Activated CD8-positive, alpha-beta memory T cell treated with anti-CD3 and anti-CD28 coated beads, Interleukin-2, amount 50 U/mL, for 24 hours (primary cell): ENCODE results near the gene C5orf52.
"Not testable (repeated sequence)": the region's sequence is repeated elsewhere in the genome, so short reads cannot be mapped to it uniquely, and the experiment has no call there.

ENCODE experiments used
- DNase-seq: peaks from one replicate; pipeline ENCODE4 v3.0.0-alpha.2; 2020; ENCODE audit errors: extremely low read depth

The C5orf52 gene

GRCh38 chr5:157677931-157678330, 6.6 kb downstream of the C5orf52 start:
- DNase-seq: no peak

GRCh38 chr5:157679801-157680200, 8.5 kb downstream of the C5orf52 start:
- DNase-seq: no peak

GRCh38 chr5:157680239-157680638, 8.9 kb downstream of the C5orf52 start:
- no peak for DNase-seq

- no peak for DNase-seq
These were observed 9.7 kb downstream of the C5orf52 start for GRCh38 chr5:157681048-157681447.

GRCh38 chr5:157682257-157682656, 10.9 kb downstream of the C5orf52 start:
- DNase-seq: no peak

GRCh38 chr5:157686276-157687197, 15.2 kb downstream of the C5orf52 start:
- DNase-seq: not testable (repeated sequence)

- DNase-seq: no peak
These were observed 15.8 kb downstream of the C5orf52 start for GRCh38 chr5:157687198-157687554.

- DNase-seq: no peak
These were observed 18.8 kb downstream of the C5orf52 start for GRCh38 chr5:157689942-157690689.

- DNase-seq: no peak
These were observed 19.5 kb downstream of the C5orf52 start for GRCh38 chr5:157690690-157691433.

- DNase-seq: not testable (repeated sequence)
These were observed 22.5 kb downstream of the C5orf52 start for GRCh38 chr5:157693816-157694215.

GRCh38 chr5:157696154-157696553, 24.8 kb downstream of the C5orf52 start:
- not testable (repeated sequence) for DNase-seq

GRCh38 chr5:157698674-157699073, 27.3 kb downstream of the C5orf52 start:
- DNase-seq: not testable (repeated sequence)

- DNase-seq: no peak
These were observed 32.4 kb downstream of the C5orf52 start for GRCh38 chr5:157703736-157704135.

GRCh38 chr5:157708866-157709265, 37.5 kb downstream of the C5orf52 start:
- DNase-seq: no peak

GRCh38 chr5:157709346-157709745, 38.0 kb downstream of the C5orf52 start:
- DNase-seq: no peak

- no peak for DNase-seq
These were observed 39.1 kb downstream of the C5orf52 start for GRCh38 chr5:157710431-157710830.

- no peak for DNase-seq
These were observed 39.5 kb downstream of the C5orf52 start for GRCh38 chr5:157710882-157711281.

GRCh38 chr5:157713830-157714595, 42.7 kb downstream of the C5orf52 start:
- DNase-seq: no peak

GRCh38 chr5:157714596-157714864, 43.2 kb downstream of the C5orf52 start:
- no peak for DNase-seq

- no peak for DNase-seq
These were observed 47.2 kb downstream of the C5orf52 start for GRCh38 chr5:157718519-157718918.

- DNase-seq: no peak
These were observed 47.9 kb downstream of the C5orf52 start for GRCh38 chr5:157719245-157719644.

GRCh38 chr5:157721159-157721558, 49.8 kb downstream of the C5orf52 start:
- no peak for DNase-seq
